GM10266 (cell line): ENCODE results near the gene SIDT2.

Source experiments
- DNase-seq: peaks from one replicate; pipeline ENCODE4 v3.0.0; 2012; ENCODE audit errors: extremely low spot score
- TF ChIP-seq, protein P1 (sequence below): IDR thresholded peaks from 2 replicates; pipeline ENCODE4 v1.5.1; 2012; ENCODE audit warnings: mild to moderate bottlenecking, low read depth; ENCODE audit not compliant: control insufficient read depth, insufficient read depth; ENCODE audit errors: missing control alignments

SIDT2 gene

DNA sequence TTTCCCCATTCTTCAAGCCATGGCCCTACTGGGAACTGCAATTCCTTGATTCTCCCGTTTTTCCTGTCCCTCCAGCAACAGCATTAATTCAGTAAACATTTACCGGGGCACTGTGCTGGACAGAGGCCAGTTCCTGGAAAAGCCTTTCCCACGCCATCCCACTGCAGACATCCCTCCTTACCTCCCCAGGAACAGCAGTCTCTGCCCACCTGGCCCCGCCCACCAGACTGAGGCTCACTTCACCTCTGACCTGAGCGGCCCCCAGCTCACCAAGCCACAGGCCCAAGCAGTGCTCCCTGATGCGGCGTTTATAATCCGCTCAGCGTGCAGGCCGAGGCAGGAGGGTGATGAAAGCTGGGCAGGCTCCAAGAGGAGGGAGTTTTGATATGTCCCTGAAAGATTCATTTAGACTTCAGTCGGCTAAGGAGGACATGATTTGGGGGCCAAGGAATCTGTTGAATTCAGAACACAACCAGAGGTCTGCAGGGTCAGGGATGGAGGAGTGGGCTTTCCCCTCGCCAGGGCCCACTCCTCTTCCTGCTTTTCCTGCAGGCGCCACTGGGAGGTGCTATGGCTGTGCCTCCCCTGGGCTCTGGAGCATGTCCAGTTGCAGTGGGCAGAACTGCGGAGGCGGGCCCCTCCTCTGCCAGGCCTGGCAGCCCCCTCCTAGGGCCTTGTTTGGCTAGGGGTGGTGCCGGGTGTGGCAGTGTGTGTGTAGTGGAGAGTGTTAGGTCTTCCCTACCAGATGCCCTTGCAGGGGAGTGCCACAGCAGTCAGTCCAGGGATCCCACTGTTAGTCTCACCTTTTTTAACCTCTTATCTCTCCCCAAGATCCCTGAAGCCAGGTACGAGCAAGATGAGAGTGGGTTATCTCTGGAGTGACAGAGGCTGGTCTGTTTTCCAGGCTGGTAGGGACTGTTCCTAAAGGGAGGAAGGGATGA, 19.2 kb downstream of the SIDT2 start:
- no peak for DNase-seq
- TF ChIP-seq, protein P1, sequence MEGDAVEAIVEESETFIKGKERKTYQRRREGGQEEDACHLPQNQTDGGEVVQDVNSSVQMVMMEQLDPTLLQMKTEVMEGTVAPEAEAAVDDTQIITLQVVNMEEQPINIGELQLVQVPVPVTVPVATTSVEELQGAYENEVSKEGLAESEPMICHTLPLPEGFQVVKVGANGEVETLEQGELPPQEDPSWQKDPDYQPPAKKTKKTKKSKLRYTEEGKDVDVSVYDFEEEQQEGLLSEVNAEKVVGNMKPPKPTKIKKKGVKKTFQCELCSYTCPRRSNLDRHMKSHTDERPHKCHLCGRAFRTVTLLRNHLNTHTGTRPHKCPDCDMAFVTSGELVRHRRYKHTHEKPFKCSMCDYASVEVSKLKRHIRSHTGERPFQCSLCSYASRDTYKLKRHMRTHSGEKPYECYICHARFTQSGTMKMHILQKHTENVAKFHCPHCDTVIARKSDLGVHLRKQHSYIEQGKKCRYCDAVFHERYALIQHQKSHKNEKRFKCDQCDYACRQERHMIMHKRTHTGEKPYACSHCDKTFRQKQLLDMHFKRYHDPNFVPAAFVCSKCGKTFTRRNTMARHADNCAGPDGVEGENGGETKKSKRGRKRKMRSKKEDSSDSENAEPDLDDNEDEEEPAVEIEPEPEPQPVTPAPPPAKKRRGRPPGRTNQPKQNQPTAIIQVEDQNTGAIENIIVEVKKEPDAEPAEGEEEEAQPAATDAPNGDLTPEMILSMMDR = peak; percentile 29

DNA sequence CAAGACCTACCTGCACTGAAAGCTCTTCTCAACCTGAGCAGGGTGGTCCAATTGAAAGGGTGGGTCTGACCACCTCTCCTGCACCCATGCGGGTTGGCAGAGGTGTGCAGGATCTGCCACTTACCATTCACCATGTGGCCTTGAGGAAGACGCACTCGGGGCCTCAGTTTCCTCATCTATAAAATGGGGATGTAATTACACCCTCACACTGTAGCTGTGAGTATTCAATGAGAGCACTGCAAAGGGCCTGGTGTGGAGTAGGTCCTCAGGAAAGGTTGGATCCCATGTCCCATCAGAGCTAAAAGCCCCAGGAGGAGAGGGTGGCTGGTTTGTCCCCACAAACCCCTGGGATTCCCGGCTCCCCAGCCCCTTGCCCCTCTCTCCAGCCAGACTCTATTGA, 20.1 kb downstream of the SIDT2 start:
- TF ChIP-seq, protein P1 = no peak
- no peak for DNase-seq

DNA sequence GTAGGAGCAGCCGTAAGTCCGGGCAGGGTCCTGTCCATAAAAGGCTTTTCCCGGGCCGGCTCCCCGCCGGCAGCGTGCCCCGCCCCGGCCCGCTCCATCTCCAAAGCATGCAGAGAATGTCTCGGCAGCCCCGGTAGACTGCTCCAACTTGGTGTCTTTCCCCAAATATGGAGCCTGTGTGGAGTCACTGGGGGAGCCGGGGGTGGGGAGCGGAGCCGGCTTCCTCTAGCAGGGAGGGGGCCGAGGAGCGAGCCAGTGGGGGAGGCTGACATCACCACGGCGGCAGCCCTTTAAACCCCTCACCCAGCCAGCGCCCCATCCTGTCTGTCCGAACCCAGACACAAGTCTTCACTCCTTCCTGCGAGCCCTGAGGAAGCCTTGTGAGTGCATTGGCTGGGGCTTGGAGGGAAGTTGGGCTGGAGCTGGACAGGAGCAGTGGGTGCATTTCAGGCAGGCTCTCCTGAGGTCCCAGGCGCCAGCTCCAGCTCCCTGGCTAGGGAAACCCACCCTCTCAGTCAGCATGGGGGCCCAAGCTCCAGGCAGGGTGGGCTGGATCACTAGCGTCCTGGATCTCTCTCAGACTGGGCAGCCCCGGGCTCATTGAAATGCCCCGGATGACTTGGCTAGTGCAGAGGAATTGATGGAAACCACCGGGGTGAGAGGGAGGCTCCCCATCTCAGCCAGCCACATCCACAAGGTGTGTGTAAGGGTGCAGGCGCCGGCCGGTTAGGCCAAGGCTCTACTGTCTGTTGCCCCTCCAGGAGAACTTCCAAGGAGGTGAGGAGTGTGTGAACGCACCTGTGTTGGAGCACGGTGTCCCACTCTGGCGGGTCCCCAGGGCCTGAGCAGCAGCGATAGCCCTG, 20.7 kb downstream of the SIDT2 start, which contains the start of gene TAGLN:
Gene TAGLN, plus strand, starts transcription at position 318 of the 863 bp plus-strand sequence. CDS start 3,644 bp downstream, outside the sequence.
- TF ChIP-seq, protein P1 = no peak
- no peak for DNase-seq

DNA sequence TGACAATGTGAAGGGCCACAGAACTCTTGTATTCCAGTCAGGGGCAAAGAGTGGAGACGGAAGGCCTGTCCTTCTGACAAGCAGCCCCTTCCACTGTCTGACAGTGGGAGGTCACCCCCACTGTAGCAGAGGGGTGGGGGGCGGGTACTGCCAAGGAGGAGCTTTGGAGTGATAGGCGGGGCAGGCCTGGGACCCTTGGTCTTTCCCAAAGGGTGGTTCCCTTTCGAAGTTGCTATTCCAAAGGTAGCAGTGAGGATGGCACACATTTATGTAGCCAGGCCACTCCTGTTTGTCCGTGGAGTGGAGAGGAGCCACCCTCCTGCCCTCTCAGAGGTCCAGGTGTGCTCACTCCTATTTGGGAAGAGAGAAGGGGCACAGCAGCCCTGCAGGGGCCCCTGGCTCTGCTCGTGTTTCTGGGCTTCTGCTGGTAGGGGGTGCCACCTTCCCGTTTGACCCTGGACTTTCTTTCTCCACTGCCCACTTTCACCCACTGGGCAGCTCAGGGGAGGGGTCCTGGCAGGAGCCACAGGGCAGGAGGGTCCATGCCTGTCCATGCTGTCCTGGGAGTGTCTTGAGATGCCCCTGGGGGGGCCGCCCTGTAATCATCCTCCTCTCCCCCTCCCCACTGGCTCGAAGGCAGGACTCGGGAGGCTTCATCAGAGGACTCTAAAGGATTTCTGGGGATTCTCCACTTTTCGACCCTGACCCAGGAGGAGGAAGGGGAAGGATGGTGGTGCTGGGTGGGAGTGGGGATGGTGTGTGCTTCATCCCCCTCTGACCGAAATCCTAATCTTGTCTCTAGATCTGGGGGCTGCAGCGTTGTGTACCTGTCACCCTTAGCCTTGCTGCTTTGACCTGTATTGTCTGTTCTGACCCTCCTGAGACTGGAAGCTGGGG, 21.6 kb downstream of the SIDT2 start:
- TF ChIP-seq, protein P1 = no peak
- no peak for DNase-seq

DNA sequence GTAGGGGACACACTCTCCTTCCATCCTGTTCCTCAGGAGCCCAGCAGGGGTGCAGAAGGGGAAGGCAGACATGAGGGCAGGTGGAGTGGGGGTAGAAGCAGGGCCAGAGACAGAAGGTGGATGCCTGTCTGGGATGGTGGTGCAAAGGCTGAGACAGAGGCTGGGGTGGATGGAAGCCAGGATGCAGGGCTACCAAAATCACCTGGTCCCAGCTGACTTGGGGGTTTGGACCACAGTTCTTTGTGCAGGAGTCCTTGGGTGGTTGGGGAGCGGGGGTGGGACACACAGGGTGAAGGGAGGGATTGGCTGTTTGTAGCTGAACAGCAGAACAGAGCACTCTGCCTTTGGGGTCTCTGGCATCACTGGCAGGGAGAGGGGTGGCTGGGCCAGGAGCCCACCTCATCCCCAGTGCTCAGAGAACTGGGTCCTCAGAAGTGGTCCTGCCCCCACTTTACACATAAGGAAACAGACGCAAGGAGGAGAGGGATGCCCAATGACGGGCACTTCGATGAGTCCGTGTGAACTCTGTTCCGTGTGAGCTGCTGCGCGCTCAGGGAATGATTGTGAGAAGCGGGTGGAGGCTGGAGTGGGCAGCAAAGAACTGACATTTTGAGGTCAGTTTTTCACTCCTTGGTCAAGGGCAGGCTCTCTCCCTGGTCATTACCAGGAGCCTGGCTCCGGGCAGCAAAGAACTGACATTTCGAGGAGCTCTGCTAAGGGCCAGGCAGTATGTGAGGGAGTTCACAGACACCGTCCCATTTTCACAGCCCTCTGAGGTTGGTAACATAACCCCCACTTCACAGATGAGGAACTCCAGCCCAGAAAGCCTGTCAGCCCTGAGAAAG, 22.5 kb downstream of the SIDT2 start:
- TF ChIP-seq, protein P1 = no peak
- DNase-seq = no peak
